Activated CD4-positive, alpha-beta T cell treated with anti-CD3 and anti-CD28 coated beads, Interleukin-2, Interleukin-6, amounts not matched to agents 100 ng/mL and 50 ng/mL, durations not matched to agents 16 hours and 8 hours (primary cell): Measurements from ENCODE around the gene RPL29.

Experiments used
- DNase-seq: peaks from one replicate; pipeline ENCODE4 v3.0.0-alpha.2; 2020

The RPL29 gene

DNA sequence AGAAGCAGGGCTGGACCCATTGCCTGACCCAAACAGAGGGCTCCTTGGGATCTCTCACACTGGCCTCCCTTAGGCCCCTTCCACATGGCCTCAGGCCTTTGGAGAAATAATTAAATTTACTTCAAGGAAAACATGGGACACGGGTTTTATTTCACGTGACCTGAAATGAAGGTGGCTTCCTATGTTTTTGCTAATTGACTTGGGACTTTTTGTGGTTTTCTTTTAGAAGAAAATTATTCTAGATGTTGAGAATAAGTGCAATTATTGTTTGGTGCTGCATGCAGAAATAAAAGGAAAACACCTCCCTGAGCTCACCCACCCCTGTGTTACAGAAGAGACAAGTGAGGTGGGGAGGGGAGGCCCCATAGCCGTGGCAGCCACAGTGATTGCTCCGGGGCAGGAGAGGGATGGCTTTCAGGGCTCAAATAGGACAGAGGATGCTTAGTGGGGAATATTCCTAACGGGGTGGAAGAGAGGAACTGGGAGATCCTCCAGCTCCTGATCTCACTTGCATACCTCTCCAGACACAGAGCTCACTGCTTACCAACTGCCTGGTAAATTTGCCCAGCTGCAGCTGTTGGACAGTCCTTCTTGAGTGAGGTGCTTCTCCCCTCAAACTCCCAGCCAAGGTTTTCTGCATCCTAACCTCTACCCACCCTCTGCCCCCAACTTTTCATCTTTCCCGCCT lies 29.2 kb upstream of the RPL29 start:
- no peak for DNase-seq

DNA sequence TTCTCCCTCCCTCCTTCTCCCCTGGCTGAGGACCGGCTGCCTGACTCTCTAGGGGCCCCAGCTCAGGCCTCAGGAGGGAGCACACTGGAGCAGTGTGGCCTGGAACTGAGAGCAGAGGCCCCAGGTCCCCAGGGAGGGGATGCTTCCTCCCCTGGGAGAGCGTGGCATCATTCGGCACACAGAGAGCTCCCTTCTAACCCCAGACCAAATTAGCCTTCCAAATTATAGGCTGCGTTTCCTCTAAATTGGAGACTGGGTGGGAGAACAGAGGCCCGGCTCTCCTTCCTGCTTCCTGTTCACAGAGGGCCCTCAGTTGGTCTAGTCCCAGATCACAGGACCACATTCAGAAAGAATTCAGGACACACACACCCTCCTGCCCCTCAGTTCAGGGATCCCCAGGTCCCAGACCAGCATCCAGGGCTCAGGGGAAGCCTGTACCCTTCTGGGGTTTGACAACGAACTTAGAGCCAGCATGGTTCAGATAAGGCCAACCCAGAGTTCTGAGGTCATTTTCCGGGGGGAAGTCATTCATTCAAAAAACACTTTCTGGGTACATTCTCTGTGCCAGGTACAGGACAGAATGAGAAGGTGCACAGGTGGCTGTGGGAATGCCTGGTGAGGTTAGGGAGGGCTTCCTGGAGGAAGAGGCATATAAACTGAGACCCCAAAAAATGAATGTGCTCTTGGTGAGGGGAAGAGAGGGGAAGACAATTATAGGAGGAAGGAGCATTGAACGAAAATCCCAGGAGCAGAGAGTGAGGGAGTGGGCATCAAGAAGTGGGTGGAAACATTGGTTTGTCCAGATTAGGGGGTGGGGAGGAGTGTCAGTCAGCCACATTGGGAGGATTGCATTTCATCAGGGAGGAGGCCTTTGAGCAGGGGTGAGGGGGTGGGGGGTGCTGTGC lies 28.4 kb upstream of the RPL29 start:
- no peak for DNase-seq

- DNase-seq = no peak
Measured at GRCh38 chr3:52023101-52023770, 27.5 kb upstream of the RPL29 start.

DNA sequence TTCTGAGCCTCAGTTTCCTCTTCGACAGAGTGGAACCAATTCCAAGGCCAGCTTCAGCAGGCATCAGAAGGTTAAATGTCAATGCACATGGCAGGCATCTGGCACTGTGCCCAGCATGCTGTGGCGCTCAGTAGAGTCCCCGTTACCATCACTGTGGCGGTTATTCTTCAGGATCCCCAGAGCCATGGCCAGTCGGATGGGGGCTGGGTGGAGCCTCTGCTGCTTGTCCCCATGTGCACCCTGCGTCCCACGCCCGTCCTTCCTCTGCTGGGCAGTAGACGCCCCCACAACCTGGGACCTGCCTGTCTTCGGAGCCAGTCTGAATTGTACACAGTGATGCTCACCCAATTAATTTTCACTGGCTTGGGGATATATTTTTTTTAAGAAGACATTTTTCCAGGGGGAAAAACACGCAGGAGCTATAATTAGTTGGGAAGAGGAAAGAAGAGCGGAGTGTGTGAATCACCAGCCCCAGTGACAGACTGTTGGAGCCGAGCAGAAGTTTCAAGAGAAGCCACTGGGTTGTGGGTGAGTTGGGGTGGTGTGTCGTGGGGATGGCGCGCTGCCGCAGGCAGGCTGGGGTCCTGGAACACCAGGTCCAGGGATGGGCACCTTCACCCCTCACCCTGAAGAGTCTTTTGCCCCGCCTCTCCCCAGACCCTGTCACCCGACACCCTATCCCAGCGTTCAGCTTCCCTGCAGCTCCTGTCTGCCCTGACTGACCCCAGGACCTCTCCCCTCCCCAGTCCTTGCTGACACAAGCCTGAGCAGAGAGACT lies 26.8 kb upstream of the RPL29 start:
- no peak for DNase-seq

DNA sequence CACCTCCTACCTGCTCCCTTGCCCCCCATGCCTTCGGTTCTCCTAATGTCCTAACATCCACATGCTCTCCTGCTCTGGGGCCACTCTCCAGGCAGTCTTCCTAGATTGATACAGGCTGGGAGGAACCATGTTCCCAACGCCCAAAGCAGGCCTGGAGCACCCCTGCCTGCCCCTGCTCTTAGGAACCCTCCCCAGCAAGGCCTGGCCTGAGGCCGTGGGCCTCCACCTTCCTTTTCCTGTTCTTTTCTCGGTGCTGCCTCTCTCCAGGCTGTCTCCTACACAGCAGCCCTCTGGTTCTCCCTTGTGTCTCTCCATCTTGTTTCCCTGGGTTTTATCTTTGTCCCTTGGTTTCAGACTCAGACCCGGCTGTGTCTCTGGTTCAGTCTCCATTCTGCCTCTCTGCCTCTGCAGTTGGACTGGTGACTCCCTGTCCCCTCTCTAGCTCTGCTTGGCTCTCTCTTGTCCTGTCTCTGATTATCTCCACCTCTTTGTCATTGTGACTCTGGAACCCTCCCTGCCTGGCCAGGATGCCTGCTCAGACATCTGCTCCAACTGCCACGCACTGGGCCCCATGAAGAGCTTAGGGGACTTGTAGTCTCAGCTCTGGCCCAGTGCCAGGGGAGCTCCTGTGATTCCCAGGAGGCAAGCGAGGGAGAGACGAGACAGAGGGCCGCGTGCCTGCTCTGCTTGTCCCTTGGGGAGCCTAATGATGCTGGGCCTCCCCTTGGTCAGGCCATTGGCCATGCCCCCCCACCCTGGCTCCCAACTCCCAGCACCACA lies 26.0 kb upstream of the RPL29 start:
- DNase-seq = no peak

DNA sequence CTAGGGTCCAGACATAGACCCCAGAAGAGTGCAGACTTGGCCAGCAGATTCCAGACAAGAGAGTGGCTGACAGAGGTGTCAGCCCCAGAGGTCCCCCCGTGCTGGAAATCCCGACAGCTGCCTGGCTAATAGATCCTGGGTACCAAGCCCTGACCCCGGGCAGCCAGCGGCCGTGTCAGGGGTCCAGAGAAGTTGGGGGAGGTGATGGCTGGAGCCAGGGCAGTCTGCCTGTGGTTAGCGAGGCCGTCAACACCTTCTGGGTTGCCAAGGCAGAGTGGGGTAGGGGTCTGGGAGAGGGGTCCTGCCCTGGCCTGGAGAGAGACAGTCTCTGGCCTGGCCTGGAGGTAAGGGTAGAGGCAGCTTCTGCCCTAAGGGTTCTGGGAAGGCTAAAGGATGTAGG lies 25.1 kb upstream of the RPL29 start:
- no peak for DNase-seq

DNA sequence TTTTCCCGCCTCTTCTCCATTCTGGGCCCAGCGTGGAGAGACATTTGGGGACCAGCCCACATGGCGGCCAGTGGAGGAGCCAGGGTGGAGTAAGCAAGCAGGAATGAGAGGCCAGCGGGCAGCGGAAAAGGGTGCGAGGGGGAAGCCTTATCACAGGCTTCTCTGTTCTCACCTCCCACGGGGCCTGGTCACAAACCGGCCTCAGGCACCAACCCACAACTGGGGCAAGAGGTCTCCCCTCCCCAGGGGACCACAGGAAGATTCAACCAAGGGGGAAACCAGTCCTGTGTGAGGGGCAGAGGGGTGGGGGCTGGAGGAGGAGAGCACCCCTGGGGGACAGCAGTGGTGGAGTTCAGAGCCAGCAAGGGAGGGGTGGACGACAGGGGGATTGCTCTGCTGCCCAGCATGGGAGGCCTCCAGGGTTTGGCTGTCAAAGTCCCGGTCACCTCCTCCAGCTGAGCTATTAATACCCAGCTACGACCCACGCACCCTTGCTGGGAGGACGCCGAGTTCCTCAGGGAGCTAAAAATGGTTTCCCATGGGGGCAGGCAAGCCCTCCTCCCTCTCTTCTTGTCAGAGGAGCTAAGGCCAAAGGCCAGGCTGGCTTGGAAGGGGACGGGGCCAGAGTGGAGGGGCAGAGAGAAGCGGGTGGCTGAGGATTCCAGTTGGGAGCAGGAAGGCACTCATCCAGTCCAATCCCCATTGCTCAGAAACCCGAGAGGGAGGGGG lies 23.8 kb upstream of the RPL29 start:
- no peak for DNase-seq

- no peak for DNase-seq
Measured at GRCh38 chr3:52018319-52019000, 22.8 kb upstream of the RPL29 start.

DNA sequence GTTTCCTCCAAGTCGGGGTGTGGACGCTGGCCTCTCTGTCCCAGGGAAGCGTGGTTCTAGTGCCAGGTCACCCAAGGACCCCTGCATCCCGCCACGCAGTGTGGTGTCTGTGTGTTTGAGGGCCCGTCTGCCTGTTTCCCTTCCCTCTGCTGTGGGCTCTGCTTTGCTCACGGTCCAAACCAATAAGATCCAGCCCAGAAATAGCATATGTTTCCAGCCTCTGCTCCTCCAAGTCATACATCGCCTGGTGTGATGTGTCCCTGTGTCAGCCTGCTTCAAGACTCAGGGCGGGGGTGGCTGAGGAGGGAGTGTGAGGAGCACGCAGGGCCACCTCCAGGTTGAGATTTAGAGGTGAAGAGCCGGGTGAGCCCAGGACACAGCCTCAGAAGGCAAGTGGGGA lies 21.9 kb upstream of the RPL29 start:
- no peak for DNase-seq

DNA sequence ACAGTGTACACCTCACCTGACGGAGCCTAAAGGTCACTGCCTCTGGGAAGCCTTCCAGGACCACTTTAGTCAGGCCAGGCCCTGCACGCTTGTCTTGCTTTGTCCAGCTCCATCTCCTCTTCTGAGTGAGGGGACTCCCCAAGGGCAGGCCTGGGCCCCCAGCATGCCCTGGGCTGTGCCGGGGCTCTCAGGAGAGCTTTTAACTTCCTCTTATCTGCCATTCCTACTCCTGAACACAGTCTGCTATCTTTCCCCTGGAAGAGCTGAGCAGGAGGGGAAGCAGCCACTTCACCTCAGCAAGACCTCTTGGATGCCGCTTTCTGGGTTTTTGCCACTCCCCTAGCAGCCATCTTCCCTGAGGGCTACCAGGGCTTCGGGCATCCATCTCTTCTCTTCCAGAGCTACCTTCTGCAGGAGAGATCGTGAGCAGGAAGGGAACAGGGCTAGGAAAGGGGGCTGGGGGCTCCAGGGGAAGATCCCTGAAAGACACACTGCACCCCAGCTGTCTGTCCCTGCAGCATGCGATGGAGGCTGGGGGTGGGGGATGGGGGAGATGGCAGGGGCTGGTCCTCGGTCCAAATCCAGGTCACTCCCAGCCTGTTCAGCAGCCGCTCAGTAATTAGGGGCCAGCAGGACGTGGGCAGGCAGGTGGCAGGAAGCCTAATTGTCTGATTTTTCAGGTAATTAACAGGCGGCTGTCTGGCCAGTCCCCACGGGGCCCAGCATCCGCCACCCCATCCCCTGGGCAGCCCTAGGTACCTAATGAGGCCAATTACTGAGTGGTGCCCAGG lies 19.9 kb upstream of the RPL29 start:
- no peak for DNase-seq

GRCh38 chr3:52014613-52015012 lies 18.9 kb upstream of the RPL29 start:
- no peak for DNase-seq

DNA sequence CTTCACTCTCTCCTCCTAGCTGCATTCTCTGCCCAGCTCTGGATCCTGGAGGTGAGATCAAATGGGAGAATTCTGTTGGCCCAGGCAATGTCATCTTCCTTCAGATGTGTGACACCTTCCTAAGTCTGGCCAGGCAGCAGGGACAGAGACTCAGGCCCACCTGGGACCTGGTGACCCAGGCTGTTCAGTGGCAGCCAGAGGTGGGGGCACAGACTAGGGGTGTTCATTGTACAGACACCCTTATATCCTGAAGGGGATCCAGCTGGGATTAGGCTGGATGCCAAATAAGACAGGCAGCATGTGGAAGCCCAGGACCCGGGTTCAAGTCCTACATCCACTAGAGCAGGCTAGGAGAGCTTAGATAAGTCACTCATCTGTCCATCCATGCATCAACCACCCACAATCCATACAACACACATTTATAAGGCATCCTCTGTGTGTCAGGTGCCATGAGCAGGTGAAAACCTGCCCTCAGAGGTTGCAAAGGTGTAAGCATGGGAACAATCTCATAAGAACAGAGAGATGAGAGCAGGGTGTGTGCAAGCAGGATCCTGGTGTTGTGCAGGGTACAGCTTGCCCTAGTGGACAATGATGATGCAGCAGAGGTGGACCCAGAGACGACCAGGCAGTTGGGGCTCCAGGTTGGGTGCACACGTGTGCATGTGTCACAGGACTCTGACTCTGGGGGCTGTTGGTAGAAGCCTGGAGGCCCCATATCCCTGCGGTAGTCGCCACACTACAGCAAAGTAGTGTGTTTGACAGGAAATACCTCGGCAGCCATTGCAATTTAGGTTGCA lies 18.3 kb upstream of the RPL29 start:
- no peak for DNase-seq

- no peak for DNase-seq
Measured at GRCh38 chr3:52012699-52013098, 17.0 kb upstream of the RPL29 start.

GRCh38 chr3:52010431-52010830 lies 14.7 kb upstream of the RPL29 start:
- no peak for DNase-seq

DNA sequence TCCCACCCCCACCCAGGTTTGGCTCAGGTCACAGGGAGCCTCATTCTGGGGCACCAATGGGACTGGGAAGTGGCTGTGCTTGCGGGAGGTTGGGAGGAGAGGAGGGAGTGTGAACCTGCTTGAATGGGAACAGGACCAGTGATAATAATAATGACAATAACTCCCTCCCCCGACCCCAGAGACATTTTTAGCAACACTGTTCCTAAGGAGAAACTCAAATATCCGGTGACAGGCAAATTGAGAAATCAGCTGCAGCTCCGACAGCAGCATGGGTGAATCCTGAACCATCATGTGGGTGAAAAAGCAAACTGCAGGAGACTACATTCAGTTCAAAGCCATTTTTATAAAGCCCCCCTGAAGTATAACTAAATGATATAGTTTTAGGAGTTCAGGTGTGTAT lies 11.6 kb upstream of the RPL29 start:
- DNase-seq = no peak

DNA sequence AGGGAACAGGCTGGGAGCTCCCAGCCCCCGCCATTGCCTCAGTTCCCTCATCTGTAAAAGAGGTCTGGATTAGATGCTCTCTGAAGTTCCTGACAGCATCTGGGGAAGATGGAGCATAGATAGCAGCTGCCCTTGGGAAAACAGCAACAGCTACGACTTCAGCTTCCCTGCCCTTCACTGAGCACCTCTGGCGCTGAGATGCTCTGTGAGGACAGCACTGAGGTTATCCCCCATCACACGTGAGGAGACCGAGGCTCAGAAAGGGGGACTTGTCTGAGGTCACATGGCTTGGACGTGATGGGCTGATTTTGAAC lies 11.1 kb upstream of the RPL29 start:
- DNase-seq = no peak

DNA sequence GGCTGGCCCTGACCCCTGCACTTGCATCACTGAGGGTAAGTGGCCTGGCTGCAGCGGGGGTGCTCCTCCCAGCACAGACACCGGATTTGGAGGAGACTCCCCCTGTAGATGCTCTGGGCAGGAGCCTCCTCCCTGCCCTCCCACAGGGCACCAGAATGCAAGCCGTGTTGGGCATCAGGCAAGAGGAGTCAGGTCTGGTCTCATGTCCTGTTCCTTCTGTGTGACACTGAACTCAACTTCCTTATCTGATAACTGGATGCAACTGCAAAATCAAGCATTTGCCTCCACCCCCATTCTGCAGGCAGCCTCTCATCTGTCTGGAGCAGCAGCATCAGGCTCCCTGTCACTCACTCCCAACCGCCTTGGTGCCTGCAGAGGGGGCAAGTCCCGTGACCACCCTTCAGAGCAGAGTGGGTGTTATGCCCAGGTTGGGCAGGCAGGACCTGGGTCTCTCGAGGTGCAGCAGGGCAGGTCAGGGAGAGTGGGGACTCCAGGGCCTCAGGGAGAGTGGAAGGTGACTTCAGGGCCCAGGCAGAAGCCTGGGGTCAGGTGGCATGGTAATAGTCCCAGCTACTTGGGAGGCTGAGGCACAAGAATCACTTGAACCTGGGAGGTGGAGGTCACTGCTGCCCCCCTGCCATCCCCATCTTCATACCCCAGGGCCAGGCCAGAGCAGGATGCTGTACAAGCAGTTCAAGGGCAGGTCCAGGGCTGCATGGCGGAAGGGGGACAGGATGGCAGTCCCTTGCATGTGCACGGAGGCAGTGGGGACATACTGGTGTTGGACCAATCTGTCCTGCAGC lies 10.5 kb upstream of the RPL29 start:
- no peak for DNase-seq

GRCh38 chr3:52005571-52005986 lies 9.9 kb upstream of the RPL29 start:
- DNase-seq = no peak
